ENCODE data around the gene RXFP4.
A peak's percentile ranks its signal among the peaks of the same experiment; 100 is the strongest.

Gene RXFP4

DNA sequence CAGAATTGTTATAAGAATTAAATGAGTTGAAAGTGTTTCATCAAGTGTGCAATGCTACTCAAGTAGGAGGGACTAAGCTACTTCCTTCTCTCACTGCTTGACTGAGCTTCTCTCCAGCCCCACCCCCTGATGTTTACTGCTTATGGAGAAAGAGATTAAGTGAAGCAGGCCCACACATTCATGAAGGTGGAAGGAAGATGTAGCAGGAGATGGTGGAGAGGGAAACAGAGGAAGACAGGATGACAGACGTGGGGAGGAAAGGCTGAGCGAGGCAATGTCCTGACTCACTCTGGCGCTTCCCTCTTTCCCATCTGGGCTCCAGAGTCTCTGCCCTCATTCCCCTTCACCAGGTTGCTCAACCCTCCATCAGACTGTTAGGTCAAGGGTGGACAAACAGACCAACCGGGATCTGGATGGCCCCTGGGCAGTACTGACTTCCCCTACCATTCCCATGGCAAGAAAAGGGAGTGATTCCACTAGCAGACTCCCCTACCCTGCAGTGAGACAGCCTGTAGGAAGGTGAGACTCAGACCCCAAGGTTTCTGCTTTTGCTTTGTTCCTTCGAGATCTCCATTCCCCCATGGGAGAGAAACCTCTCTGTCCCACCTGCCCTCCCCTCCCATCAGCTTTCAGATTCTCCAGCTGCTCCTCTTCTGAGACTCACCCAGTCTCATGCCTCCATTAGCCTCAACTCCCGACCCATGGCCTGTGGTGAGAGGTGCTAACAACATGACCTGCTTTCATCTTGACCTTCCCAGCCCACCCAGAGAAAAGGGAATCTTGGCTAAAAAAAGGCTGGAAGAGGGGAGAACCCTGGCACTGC lies 40.0 kb downstream of the RXFP4 start:
- Histone ChIP-seq H3K4me3 (ENCODE audit: low read length in 2 of 2) (no peak overlapping the region), H3K4ac (ENCODE audit: low read length) (no peak overlapping the region), H3K27me3 (ENCODE audit: control insufficient read depth in 3 of 3, insufficient read depth in 3 of 3, low read depth in 1 of 3, low read length in 3 of 3) (no peaks in the 10 kb centered on the region), H3K4me1 (ENCODE audit: control insufficient read depth in 2 of 2, insufficient read depth in 1 of 2, low read depth in 1 of 2, low read length in 2 of 2) (peaks cover 16 to 24% of the 10 kb centered on the region in 2 donors), H3K27ac (replicated peaks; ENCODE audit: low read length) (no peak overlapping the region), H3K4me2 (ENCODE audit: insufficient read depth, low read length, poor library complexity, severe bottlenecking) (no peak overlapping the region), H3K14ac (ENCODE audit: low read length) (no peak overlapping the region), H3K36me3 (replicated peaks in 1 of 2; ENCODE audit: control insufficient read depth in 2 of 2, insufficient read depth in 2 of 2, low read length in 2 of 2) (no peaks in the 10 kb centered on the region), H4K91ac (ENCODE audit: low read depth, low read length, poor library complexity) (no peak overlapping the region), H2BK15ac (ENCODE audit: low read length) (no peak overlapping the region), H2AFZ (ENCODE audit: low read length) (no peak overlapping the region), H3K9ac (ENCODE audit: low read depth, low read length, poor library complexity) (no peak overlapping the region), H2BK120ac (ENCODE audit: low read depth, low read length) (peak overlapping the region; percentile 2), H3K18ac (ENCODE audit: low read length) (peak overlapping the region; percentile 30), H4K8ac (ENCODE audit: low read depth, low read length) (no peak overlapping the region), H3K79me1 (ENCODE audit: low read depth, low read length) (no peaks in the 10 kb centered on the region), H2BK12ac (ENCODE audit: low read length) (no peak overlapping the region), H2BK5ac (ENCODE audit: low read length) (no peak overlapping the region), H2AK5ac (ENCODE audit: low read depth, low read length) (no peak overlapping the region), H3K9me3 (replicated peaks in 1 of 2; ENCODE audit: control insufficient read depth in 2 of 2, insufficient read depth in 1 of 2, low read depth in 1 of 2, low read length in 2 of 2) (no peaks in the 10 kb centered on the region), H3K23ac (ENCODE audit: low read depth, low read length, poor library complexity) (no peak overlapping the region)
- DNase-seq (ENCODE audit: low spot score), result no peak
- no CpG with 5 or more reads among the region's 6 CpGs for WGBS, 2 donors (ENCODE audit: extremely low coverage in 2 of 2, insufficient read length in 2 of 2, insufficient replicate concordance in 1 of 2)

- H3K4me3 ChIP-seq (ENCODE audit: low read length in 2 of 2), result no peak overlapping the region
- H3K27me3 ChIP-seq (ENCODE audit: control insufficient read depth in 3 of 3, insufficient read depth in 3 of 3, low read depth in 1 of 3, low read length in 3 of 3), result no peaks in the 10 kb centered on the region
- DNase-seq (ENCODE audit: low spot score), result no peak
- H2BK15ac ChIP-seq (ENCODE audit: low read length), result no peak overlapping the region
- H4K8ac ChIP-seq (ENCODE audit: low read depth, low read length), result no peak overlapping the region
- no peak overlapping the region for H2AFZ ChIP-seq (ENCODE audit: low read length)
- no peak overlapping the region for H3K18ac ChIP-seq (ENCODE audit: low read length)
- no peak overlapping the region for H2BK5ac ChIP-seq (ENCODE audit: low read length)
- H3K9me3 ChIP-seq (replicated peaks in 1 of 2; ENCODE audit: control insufficient read depth in 2 of 2, insufficient read depth in 1 of 2, low read depth in 1 of 2, low read length in 2 of 2), result no peaks in the 10 kb centered on the region
- no peak overlapping the region for H2BK12ac ChIP-seq (ENCODE audit: low read length)
- no peaks in the 10 kb centered on the region for H3K36me3 ChIP-seq (replicated peaks in 1 of 2; ENCODE audit: control insufficient read depth in 2 of 2, insufficient read depth in 2 of 2, low read length in 2 of 2)
- H3K4ac ChIP-seq (ENCODE audit: low read length), result no peak overlapping the region
- WGBS, 2 donors (ENCODE audit: extremely low coverage in 2 of 2, insufficient read length in 2 of 2, insufficient replicate concordance in 1 of 2), result no CpG with 5 or more reads among the region's 7 CpGs
- H3K4me1 ChIP-seq (ENCODE audit: control insufficient read depth in 2 of 2, insufficient read depth in 1 of 2, low read depth in 1 of 2, low read length in 2 of 2), result peaks cover 13 to 22% of the 10 kb centered on the region in 2 donors
- H2AK5ac ChIP-seq (ENCODE audit: low read depth, low read length), result no peak overlapping the region
- no peak overlapping the region for H3K4me2 ChIP-seq (ENCODE audit: insufficient read depth, low read length, poor library complexity, severe bottlenecking)
- no peaks in the 10 kb centered on the region for H3K79me1 ChIP-seq (ENCODE audit: low read depth, low read length)
- H3K27ac ChIP-seq (replicated peaks; ENCODE audit: low read length), result no peak overlapping the region
- H3K14ac ChIP-seq (ENCODE audit: low read length), result no peak overlapping the region
- H3K9ac ChIP-seq (ENCODE audit: low read depth, low read length, poor library complexity), result no peak overlapping the region
- no peak overlapping the region for H3K23ac ChIP-seq (ENCODE audit: low read depth, low read length, poor library complexity)
- no peak overlapping the region for H2BK120ac ChIP-seq (ENCODE audit: low read depth, low read length)
- no peak overlapping the region for H4K91ac ChIP-seq (ENCODE audit: low read depth, low read length, poor library complexity)
These were observed 40.7 kb downstream of the RXFP4 start for GRCh38 chr1:155982106-155982505.

DNA sequence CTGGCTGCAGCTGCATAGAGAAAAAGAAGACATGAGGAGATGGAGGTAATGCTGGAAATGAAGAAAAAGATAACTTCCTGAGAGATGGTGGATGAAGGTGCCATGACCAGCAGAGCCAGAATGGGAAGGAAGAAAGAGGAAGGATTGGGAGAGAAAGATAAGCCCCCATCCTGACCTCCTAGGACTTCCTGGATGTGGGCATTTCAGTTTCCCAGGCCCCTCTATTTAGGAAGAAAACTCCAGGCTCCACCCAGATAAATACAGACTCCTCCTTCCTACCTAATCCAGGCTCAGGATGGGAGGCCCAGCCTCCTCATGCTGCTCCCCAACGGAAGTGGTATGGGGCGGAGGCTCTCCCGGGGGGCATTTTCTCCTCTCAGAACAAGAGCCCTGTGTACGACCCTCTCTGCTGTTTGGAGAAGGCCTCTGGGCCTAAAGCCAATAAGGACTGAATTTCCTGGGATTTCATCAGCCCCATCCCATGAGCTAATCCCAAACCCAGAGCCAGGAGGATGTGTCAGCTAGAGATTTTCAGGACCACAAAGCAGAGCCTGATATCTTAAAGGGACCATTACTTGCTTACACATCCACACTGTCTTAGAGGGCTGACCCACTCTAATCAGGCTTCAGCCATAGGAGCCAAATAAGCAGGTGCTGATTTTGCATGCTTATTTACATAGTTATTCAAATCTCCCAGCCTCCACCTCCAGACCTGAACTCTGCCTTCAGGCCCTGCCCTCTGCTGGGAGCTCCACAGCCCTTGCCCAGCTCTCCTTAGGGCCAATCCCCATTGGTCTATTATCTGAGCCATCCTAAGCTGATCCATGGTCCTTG lies 42.0 kb downstream of the RXFP4 start:
- H3K4me1 ChIP-seq (ENCODE audit: control insufficient read depth in 2 of 2, insufficient read depth in 1 of 2, low read depth in 1 of 2, low read length in 2 of 2), result peaks cover 13 to 22% of the 10 kb centered on the region in 2 donors
- no CpG with 5 or more reads among the region's 4 CpGs for WGBS, 2 donors (ENCODE audit: extremely low coverage in 2 of 2, insufficient read length in 2 of 2, insufficient replicate concordance in 1 of 2)
- no peak for DNase-seq (ENCODE audit: low spot score)

DNA sequence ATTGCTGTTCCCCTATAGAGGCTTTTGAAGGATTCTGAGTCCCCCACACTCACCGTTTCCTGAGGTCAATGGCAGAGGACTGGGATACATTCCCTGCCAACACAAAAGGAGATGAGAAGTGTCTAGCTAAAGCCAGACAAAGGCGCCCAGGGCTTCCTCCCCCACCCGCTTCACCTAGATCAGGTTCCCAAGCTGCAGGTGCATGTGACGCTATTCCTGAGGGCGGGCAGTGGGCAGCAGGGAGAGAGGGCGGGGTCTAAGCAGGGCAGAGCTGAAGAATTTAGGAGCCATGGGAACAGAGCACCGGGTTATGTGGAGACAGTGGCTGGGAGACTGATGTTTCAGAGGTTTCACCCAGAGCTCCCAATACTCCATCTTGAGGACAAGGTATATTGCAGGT lies 42.9 kb downstream of the RXFP4 start:
- Histone ChIP-seq H3K23ac (ENCODE audit: low read depth, low read length, poor library complexity) (no peak overlapping the region), H2BK120ac (ENCODE audit: low read depth, low read length) (no peak overlapping the region), H3K36me3 (replicated peaks in 1 of 2; ENCODE audit: control insufficient read depth in 2 of 2, insufficient read depth in 2 of 2, low read length in 2 of 2) (no peaks in the 10 kb centered on the region), H3K27ac (replicated peaks; ENCODE audit: low read length) (no peak overlapping the region), H3K14ac (ENCODE audit: low read length) (no peak overlapping the region), H3K79me1 (ENCODE audit: low read depth, low read length) (no peaks in the 10 kb centered on the region), H2BK12ac (ENCODE audit: low read length) (no peak overlapping the region), H3K4ac (ENCODE audit: low read length) (no peak overlapping the region), H3K9ac (ENCODE audit: low read depth, low read length, poor library complexity) (no peak overlapping the region), H3K9me3 (replicated peaks in 1 of 2; ENCODE audit: control insufficient read depth in 2 of 2, insufficient read depth in 1 of 2, low read depth in 1 of 2, low read length in 2 of 2) (no peaks in the 10 kb centered on the region), H3K27me3 (ENCODE audit: control insufficient read depth in 3 of 3, insufficient read depth in 3 of 3, low read depth in 1 of 3, low read length in 3 of 3) (no peaks in the 10 kb centered on the region), H2AFZ (ENCODE audit: low read length) (no peak overlapping the region), H3K4me2 (ENCODE audit: insufficient read depth, low read length, poor library complexity, severe bottlenecking) (no peak overlapping the region), H3K4me3 (ENCODE audit: low read length in 2 of 2) (no peak overlapping the region), H2AK5ac (ENCODE audit: low read depth, low read length) (no peak overlapping the region), H4K8ac (ENCODE audit: low read depth, low read length) (no peak overlapping the region), H2BK5ac (ENCODE audit: low read length) (no peak overlapping the region), H3K4me1 (ENCODE audit: control insufficient read depth in 2 of 2, insufficient read depth in 1 of 2, low read depth in 1 of 2, low read length in 2 of 2) (peaks cover 7 to 18% of the 10 kb centered on the region in 2 donors), H3K18ac (ENCODE audit: low read length) (no peak overlapping the region), H4K91ac (ENCODE audit: low read depth, low read length, poor library complexity) (no peak overlapping the region), H2BK15ac (ENCODE audit: low read length) (no peak overlapping the region)
- no peak for DNase-seq (ENCODE audit: low spot score)
- WGBS, 2 donors (ENCODE audit: extremely low coverage in 2 of 2, insufficient read length in 2 of 2, insufficient replicate concordance in 1 of 2), result no CpG with 5 or more reads among the region's 7 CpGs

More for the DNA sequence above, 42.0 kb downstream of the RXFP4 start:
- Histone ChIP-seq H3K14ac (ENCODE audit: low read length) (no peak overlapping the region), H4K91ac (ENCODE audit: low read depth, low read length, poor library complexity) (no peak overlapping the region), H2BK12ac (ENCODE audit: low read length) (no peak overlapping the region), H4K8ac (ENCODE audit: low read depth, low read length) (no peak overlapping the region), H2BK5ac (ENCODE audit: low read length) (no peak overlapping the region), H3K27ac (replicated peaks; ENCODE audit: low read length) (no peak overlapping the region), H3K9ac (ENCODE audit: low read depth, low read length, poor library complexity) (no peak overlapping the region), H3K79me1 (ENCODE audit: low read depth, low read length) (no peaks in the 10 kb centered on the region), H3K27me3 (ENCODE audit: control insufficient read depth in 3 of 3, insufficient read depth in 3 of 3, low read depth in 1 of 3, low read length in 3 of 3) (no peaks in the 10 kb centered on the region), H2AFZ (ENCODE audit: low read length) (no peak overlapping the region), H3K36me3 (replicated peaks in 1 of 2; ENCODE audit: control insufficient read depth in 2 of 2, insufficient read depth in 2 of 2, low read length in 2 of 2) (no peaks in the 10 kb centered on the region), H3K9me3 (replicated peaks in 1 of 2; ENCODE audit: control insufficient read depth in 2 of 2, insufficient read depth in 1 of 2, low read depth in 1 of 2, low read length in 2 of 2) (no peaks in the 10 kb centered on the region), H2BK15ac (ENCODE audit: low read length) (no peak overlapping the region), H2BK120ac (ENCODE audit: low read depth, low read length) (no peak overlapping the region), H3K18ac (ENCODE audit: low read length) (peak overlapping the region; percentile 59), H3K4me3 (ENCODE audit: low read length in 2 of 2) (no peak overlapping the region), H3K4ac (ENCODE audit: low read length) (no peak overlapping the region), H3K4me2 (ENCODE audit: insufficient read depth, low read length, poor library complexity, severe bottlenecking) (no peak overlapping the region), H2AK5ac (ENCODE audit: low read depth, low read length) (no peak overlapping the region), H3K23ac (ENCODE audit: low read depth, low read length, poor library complexity) (no peak overlapping the region)

Data from neuronal stem cell (in vitro differentiated cells).